ENCODE data around the gene SFRP5. TPM values are rescaled to one million over a fixed set of nuclear protein-coding genes. Genes with fewer than 3 reads are reported as not detected.
A peak's percentile ranks its signal among the peaks of the same experiment; 100 is the strongest.

The SFRP5 gene
- total and polyA plus RNA-seq, 4 donors: 3.6 to 15.1 (median 6.5) TPM

- TF ChIP-seq CTCF (IDR thresholded peaks at IDR 0.05; ENCODE audit: low read depth, low read length, missing input control) (no peak), GABPA (IDR thresholded peaks at IDR 0.05 in 1 of 2, conservative IDR thresholded peaks at IDR 0.05 in 1 of 2) (no peak), FOXA1 (IDR thresholded peaks at IDR 0.05) (no peak), YY1 (IDR thresholded peaks at IDR 0.05) (no peak), RAD21 (IDR thresholded peaks at IDR 0.05) (no peak)
Observed at GRCh38 chr10:97729014-97729413, 42.8 kb downstream of the SFRP5 start (continued).

GRCh38 chr10:97726636-97727178 lies 45.1 kb downstream of the SFRP5 start:
- Histone ChIP-seq H3K9ac (ENCODE audit: low read depth in 1 of 2, low read length in 2 of 2) (no peak overlapping the region), H3K27me3 (ENCODE audit: control insufficient read depth in 4 of 4, insufficient read depth in 4 of 4, low read length in 3 of 4) (no peaks in the 10 kb centered on the region), H3K36me3 (ENCODE audit: control insufficient read depth in 4 of 4, insufficient read depth in 3 of 4, low read depth in 1 of 4, low read length in 3 of 4) (no peaks in the 10 kb centered on the region), H3K27ac (ENCODE audit: low read depth in 1 of 2, low read length in 2 of 2) (peak overlapping the region in 1 of 2 donors; percentile 38), H3K9me3 (ENCODE audit: control insufficient read depth in 4 of 4, low read length in 3 of 4) (no peaks in the 10 kb centered on the region), H3K4me1 (ENCODE audit: control insufficient read depth in 4 of 4, insufficient read depth in 4 of 4, low read length in 3 of 4) (peaks cover 0 to 5% (median 2%) of the 10 kb centered on the region in 4 donors), H3K4me3 (ENCODE audit: low read depth in 1 of 3, low read length in 3 of 3) (no peak overlapping the region)
- TF ChIP-seq CTCF (IDR thresholded peaks at IDR 0.05; ENCODE audit: low read depth, low read length, missing input control): no peak
- peak; percentile 85 for TF ChIP-seq YY1 (IDR thresholded peaks at IDR 0.05)
- peak in 1 of 2 donors; percentile 28 for TF ChIP-seq JUND (IDR thresholded peaks at IDR 0.05)
- TF ChIP-seq RXRA (IDR thresholded peaks at IDR 0.05): peak in 1 of 2 donors; percentile 22
- no peak for TF ChIP-seq RAD21 (IDR thresholded peaks at IDR 0.05)
- peak; percentile 14 to 21 for TF ChIP-seq HNF4A (conservative IDR thresholded peaks at IDR 0.05)
- TF ChIP-seq ZBTB33 (IDR thresholded peaks at IDR 0.05): no peak
- DNase-seq (ENCODE audit: low spot score): no peak
- WGBS: 50% methylated on average over 8 of the region's 8 CpGs

- Histone ChIP-seq H3K4me3 (ENCODE audit: low read depth in 1 of 3, low read length in 3 of 3) (no peak overlapping the region), H3K36me3 (ENCODE audit: control insufficient read depth in 4 of 4, insufficient read depth in 3 of 4, low read depth in 1 of 4, low read length in 3 of 4) (no peaks in the 10 kb centered on the region), H3K27ac (ENCODE audit: low read depth in 1 of 2, low read length in 2 of 2) (peak overlapping the region in 1 of 2 donors; percentile 0), H3K9ac (ENCODE audit: low read depth in 1 of 2, low read length in 2 of 2) (no peak overlapping the region), H3K27me3 (ENCODE audit: control insufficient read depth in 4 of 4, insufficient read depth in 4 of 4, low read length in 3 of 4) (no peaks in the 10 kb centered on the region), H3K9me3 (ENCODE audit: control insufficient read depth in 4 of 4, low read length in 3 of 4) (no peaks in the 10 kb centered on the region), H3K4me1 (ENCODE audit: control insufficient read depth in 4 of 4, insufficient read depth in 4 of 4, low read length in 3 of 4) (peaks cover 0 to 5% (median 2%) of the 10 kb centered on the region in 4 donors)
- DNase-seq (ENCODE audit: low spot score): no peak
- WGBS: 57% methylated on average over 5 of the region's 5 CpGs
- no peak for TF ChIP-seq ATF3 (IDR thresholded peaks at IDR 0.05)
- TF ChIP-seq JUND (IDR thresholded peaks at IDR 0.05): no peak
- no peak for TF ChIP-seq REST (IDR thresholded peaks at IDR 0.05)
- TF ChIP-seq RXRA (IDR thresholded peaks at IDR 0.05): peak in 1 of 2 donors; percentile 34
- TF ChIP-seq TAF1 (conservative IDR thresholded peaks at IDR 0.05): no peak
- no peak for TF ChIP-seq YY1 (IDR thresholded peaks at IDR 0.05)
- no peak for TF ChIP-seq RAD21 (IDR thresholded peaks at IDR 0.05)
- TF ChIP-seq CTCF (IDR thresholded peaks at IDR 0.05; ENCODE audit: low read depth, low read length, missing input control): no peak
- TF ChIP-seq HNF4A (conservative IDR thresholded peaks at IDR 0.05): peak; percentile 59 to 68
- TF ChIP-seq EGR1 (IDR thresholded peaks at IDR 0.05; ENCODE audit: low read depth in 2 of 2): no peak
- TF ChIP-seq FOXA1 (IDR thresholded peaks at IDR 0.05): no peak
- TF ChIP-seq GABPA (IDR thresholded peaks at IDR 0.05 in 1 of 2, conservative IDR thresholded peaks at IDR 0.05 in 1 of 2): no peak
- TF ChIP-seq HNF4G (IDR thresholded peaks at IDR 0.05): no peak
Observed at GRCh38 chr10:97724341-97724941, 47.4 kb downstream of the SFRP5 start.
